OCI-LY3 (cell line): ENCODE results near the gene ZMAT1.

Experiments
- H2AFZ ChIP-seq: fragments of 200-600, 300-600 bp; shearing (Covaris generic); 2 replicates; pipeline ENCODE4 v1.6.0; 2014; ENCODE audit warnings: antibody characterized with exemption, low read depth, low read length
- H3K27ac ChIP-seq: fragments of 200-600, 300-600 bp; sonication (generic); 2 replicates; pipeline ENCODE4 v1.5.1; 2014; ENCODE audit warnings: mild to moderate bottlenecking, low read length, moderate library complexity, mixed read lengths
- H3K27me3 ChIP-seq: fragments of 200-600, 300-600 bp; sonication (generic); 2 replicates; pipeline ENCODE4 v1.6.1; 2014; ENCODE audit warnings: low read depth, low read length, mixed read lengths
- H3K36me3 ChIP-seq: fragments of 200-600, 300-600 bp; sonication (generic); replicated peaks from 2 replicates; pipeline ENCODE3; 2014; ENCODE audit warnings: low read depth, low read length, mixed read lengths
- H3K4me1 ChIP-seq: fragments of 300-600, 200-600 bp; sonication (generic); 2 replicates; pipeline ENCODE4 v1.6.1; 2014; ENCODE audit warnings: low read length, mixed read lengths
- H3K4me2 ChIP-seq: fragments of 200-600, 300-600 bp; sonication (generic); 2 replicates; pipeline ENCODE4 v1.6.1; 2014; ENCODE audit warnings: low read length, mixed read lengths
- H3K4me3 ChIP-seq: fragments of 300-600, 200-600 bp; sonication (generic); 2 replicates; pipeline ENCODE4 v1.5.1; 2014; ENCODE audit warnings: antibody characterized with exemption, mild to moderate bottlenecking, low read length, moderate library complexity
- H3K79me2 ChIP-seq: fragments of 300-600, 200-600 bp; shearing (Covaris generic); 2 replicates; pipeline ENCODE4 v1.6.1; 2014; ENCODE audit warnings: mild to moderate bottlenecking, low read length, mixed read lengths
- H3K9ac ChIP-seq: fragments of 300-600, 200-600 bp; shearing (Covaris generic); 2 replicates; pipeline ENCODE4 v1.6.0; 2014; ENCODE audit warnings: mild to moderate bottlenecking, low read length, moderate library complexity
- H3K9me3 ChIP-seq: fragments of 200-600, 300-600 bp; shearing (Covaris generic); 2 replicates; pipeline ENCODE4 v1.6.1; 2014; ENCODE audit warnings: low read length, mixed read lengths; ENCODE audit not compliant: insufficient read depth
- H4K20me1 ChIP-seq: fragments of 200-600, 300-600 bp; sonication (generic); 2 replicates; pipeline ENCODE4 v1.6.1; 2016; ENCODE audit warnings: low read length, mixed read lengths; ENCODE audit not compliant: insufficient read depth
- CTCF ChIP-seq: fragments of 200-600, 300-600 bp; sonication (generic); IDR thresholded peaks from 2 replicates; pipeline ENCODE4 v1.5.1; 2014; ENCODE audit warnings: antibody characterized with exemption, low read length, low read depth
- EZH2phosphoT487 ChIP-seq: fragments of 200-600 bp; shearing (Covaris generic); IDR thresholded peaks from 2 replicates; pipeline ENCODE4 v1.6.1; 2018; ENCODE audit warnings: antibody characterized with exemption, mixed run types, low read depth

The ZMAT1 gene

GRCh38 chrX:101906136-101906796, 25.6 kb downstream of the ZMAT1 start:
- no peaks in the 10 kb centered on the region for H4K20me1 ChIP-seq
- H3K9ac ChIP-seq = no peak overlapping the region
- no peaks in the 10 kb centered on the region for H3K27me3 ChIP-seq
- no peaks in the 10 kb centered on the region for H3K9me3 ChIP-seq
- TF ChIP-seq EZH2phosphoT487 (no peak), CTCF (no peak)
- H3K36me3 ChIP-seq = no peaks in the 10 kb centered on the region
- no peak overlapping the region for H2AFZ ChIP-seq
- no peak overlapping the region for H3K4me3 ChIP-seq
- no peaks in the 10 kb centered on the region for H3K4me1 ChIP-seq
- H3K79me2 ChIP-seq = no peaks in the 10 kb centered on the region
- H3K27ac ChIP-seq = no peak overlapping the region
- H3K4me2 ChIP-seq = no peak overlapping the region

GRCh38 chrX:101904996-101905395, 26.8 kb downstream of the ZMAT1 start:
- no peak overlapping the region for H3K4me3 ChIP-seq
- no peak overlapping the region for H3K4me2 ChIP-seq
- no peak for TF ChIP-seq CTCF
- TF ChIP-seq EZH2phosphoT487 = no peak
- H3K79me2 ChIP-seq = no peaks in the 10 kb centered on the region
- H3K27ac ChIP-seq = no peak overlapping the region
- no peak overlapping the region for H2AFZ ChIP-seq
- no peaks in the 10 kb centered on the region for H3K36me3 ChIP-seq
- H3K9ac ChIP-seq = no peak overlapping the region
- no peaks in the 10 kb centered on the region for H3K9me3 ChIP-seq
- no peaks in the 10 kb centered on the region for H3K27me3 ChIP-seq
- H4K20me1 ChIP-seq = no peaks in the 10 kb centered on the region
- H3K4me1 ChIP-seq = no peaks in the 10 kb centered on the region
